Neural cell (in vitro differentiated cells): ENCODE data around the gene KIT. TPM values are rescaled to one million over a fixed set of nuclear protein-coding genes. Genes with fewer than 3 reads are reported as not detected.

Source experiments
- H2AFZ ChIP-seq: fragments of 200-600, 300-800 bp; sonication (generic), shearing (Covaris generic); 2 replicates; pipeline ENCODE4 v1.6.0; 2014; ENCODE audit warnings: low read depth, mild to moderate bottlenecking, antibody characterized with exemption, low read length, moderate library complexity
- H3F3A ChIP-seq: fragments of 200-600 bp; shearing (Covaris generic); 2 replicates; pipeline ENCODE4 v1.6.1; 2016; ENCODE audit warnings: mild to moderate bottlenecking, moderate library complexity, mixed read lengths, antibody characterized with exemption, low read length; ENCODE audit not compliant: insufficient read depth, poor library complexity, severe bottlenecking
- H3K27ac ChIP-seq: fragments of 200-600, 300-800 bp; sonication (generic), shearing (Covaris generic); 2 replicates; pipeline ENCODE4 v1.5.1; 2014; ENCODE audit warnings: mild to moderate bottlenecking, low read length, moderate library complexity
- H3K27me3 ChIP-seq: fragments of 300-800, 200-600 bp; sonication (generic), shearing (Covaris generic); 2 replicates; pipeline ENCODE4 v1.6.0; 2014; ENCODE audit warnings: mild to moderate bottlenecking, low read depth, low read length, moderate library complexity; ENCODE audit not compliant: insufficient read depth
- H3K36me3 ChIP-seq: fragments of 300-800, 200-600 bp; sonication (generic), shearing (Covaris generic); 2 replicates; pipeline ENCODE4 v1.5.1; 2014; ENCODE audit warnings: mild to moderate bottlenecking, antibody characterized with exemption, low read length, moderate library complexity; ENCODE audit not compliant: insufficient read depth
- H3K4me2 ChIP-seq: fragments of 300-800, 200-600 bp; sonication (generic), shearing (Covaris generic); 2 replicates; pipeline ENCODE4 v1.6.0; 2014; ENCODE audit warnings: mild to moderate bottlenecking, low read length
- H3K4me3 ChIP-seq: fragments of 300-800, 200-600 bp; sonication (generic), shearing (Covaris generic); 2 replicates; pipeline ENCODE4 v1.5.1; 2014; ENCODE audit warnings: mild to moderate bottlenecking, low read length, moderate library complexity
- H3K79me2 ChIP-seq: fragments of 200-600 bp; shearing (Covaris generic); replicated peaks from 2 replicates; pipeline ENCODE4 v1.6.0; 2014; ENCODE audit warnings: mild to moderate bottlenecking, low read length, moderate library complexity; ENCODE audit not compliant: insufficient read depth
- H3K9ac ChIP-seq: fragments of 300-800, 200-600 bp; sonication (generic), shearing (Covaris generic); 2 replicates; pipeline ENCODE4 v1.6.1; 2016; ENCODE audit warnings: mild to moderate bottlenecking, low read length, mixed read lengths
- H3K9me2 ChIP-seq: fragments of 200-600 bp; shearing (Covaris generic); 2 replicates; pipeline ENCODE4 v1.6.1; 2016; ENCODE audit warnings: mild to moderate bottlenecking, low read length, mixed read lengths; ENCODE audit not compliant: insufficient read depth
- H3K9me3 ChIP-seq: fragments of 200-600, 300-800 bp; sonication (generic), shearing (Covaris generic); 2 replicates; pipeline ENCODE4 v1.6.1; 2016; ENCODE audit warnings: mild to moderate bottlenecking, mixed run types, low read length, moderate library complexity, mixed read lengths
- H4K20me1 ChIP-seq: fragments of 200-600 bp; shearing (Covaris generic); 2 replicates; pipeline ENCODE4 v1.6.1; 2016; ENCODE audit warnings: mild to moderate bottlenecking, mixed run types; ENCODE audit not compliant: insufficient read depth
- EP300 ChIP-seq: fragments of 450-650 bp; conservative IDR thresholded peaks from 2 replicates; pipeline ENCODE4 v1.6.1; 2014; ENCODE audit warnings: antibody characterized with exemption, mild to moderate bottlenecking, moderate library complexity; ENCODE audit not compliant: poor library complexity, severe bottlenecking
- EZH2 ChIP-seq: fragments of 200-600, 300-800 bp; shearing (Covaris generic), sonication (generic); IDR thresholded peaks from 2 replicates; pipeline ENCODE4 v1.6.1; 2014; ENCODE audit warnings: antibody characterized with exemption, low read length, borderline replicate concordance, mild to moderate bottlenecking; ENCODE audit not compliant: insufficient read depth, poor library complexity, severe bottlenecking
- MXI1 ChIP-seq: fragments of 450-650 bp; conservative IDR thresholded peaks from 2 replicates; pipeline ENCODE4 v1.6.1; 2014; ENCODE audit warnings: antibody characterized with exemption, mild to moderate bottlenecking; ENCODE audit not compliant: poor library complexity, severe bottlenecking
- POLR2AphosphoS5 ChIP-seq: IDR thresholded peaks from 2 replicates; pipeline ENCODE4 v1.6.1; 2012
- RAD21 ChIP-seq: fragments of 450-650 bp; conservative IDR thresholded peaks from 2 replicates; pipeline ENCODE4 v1.6.1; 2014; ENCODE audit warnings: antibody characterized with exemption, mild to moderate bottlenecking, moderate library complexity
- SMC3 ChIP-seq: fragments of 450-650 bp; conservative IDR thresholded peaks from 2 replicates; pipeline ENCODE4 v1.6.1; 2014; ENCODE audit warnings: antibody characterized with exemption, mild to moderate bottlenecking, moderate library complexity; ENCODE audit not compliant: poor library complexity
- TAF1 ChIP-seq: IDR thresholded peaks from 2 replicates; pipeline ENCODE4 v1.6.1; 2012; ENCODE audit warnings: low read depth
- polyA plus RNA-seq: library from polyadenylated mRNA; depleted of rRNA; stranded (reverse); fragments of >200 nt; gene quantifications from 2 replicates; pipeline ENCODE4 v1.2.3, GENCODE V29; 2014
- TF ChIP-seq, protein P1 (sequence below): IDR thresholded peaks from 2 replicates; pipeline ENCODE4 v1.6.1; 2012; ENCODE audit warnings: borderline replicate concordance
- TF ChIP-seq, protein P2 (sequence below): fragments of 450-650 bp; IDR thresholded peaks from 2 replicates; pipeline ENCODE4 v1.5.1; 2014; ENCODE audit warnings: antibody characterized with exemption, mild to moderate bottlenecking, moderate library complexity; ENCODE audit not compliant: poor library complexity, severe bottlenecking

KIT gene
- polyA plus RNA-seq, 1 donor from 2014 or later, result 0.95 TPM

DNA sequence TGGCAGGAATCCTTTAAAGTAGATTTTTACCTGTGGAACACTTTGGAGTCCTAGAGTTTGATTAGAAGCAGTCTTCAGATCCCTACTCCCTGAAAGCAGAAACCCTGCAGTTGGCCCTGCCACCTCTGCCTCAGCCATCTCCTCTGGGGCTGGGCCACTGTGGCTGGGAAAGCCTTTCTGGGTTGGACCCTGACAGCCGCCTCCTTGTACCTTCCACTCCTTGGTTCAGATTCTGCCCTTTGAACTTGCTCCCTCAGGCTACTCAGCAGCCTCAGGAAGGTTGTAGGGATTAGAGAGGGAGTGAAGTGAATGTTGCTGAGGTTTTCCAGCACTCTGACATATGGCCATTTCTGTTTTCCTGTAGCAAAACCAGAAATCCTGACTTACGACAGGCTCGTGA is 65.5 kb downstream of the KIT start:
- H2AFZ ChIP-seq, result no peak overlapping the region

DNA sequence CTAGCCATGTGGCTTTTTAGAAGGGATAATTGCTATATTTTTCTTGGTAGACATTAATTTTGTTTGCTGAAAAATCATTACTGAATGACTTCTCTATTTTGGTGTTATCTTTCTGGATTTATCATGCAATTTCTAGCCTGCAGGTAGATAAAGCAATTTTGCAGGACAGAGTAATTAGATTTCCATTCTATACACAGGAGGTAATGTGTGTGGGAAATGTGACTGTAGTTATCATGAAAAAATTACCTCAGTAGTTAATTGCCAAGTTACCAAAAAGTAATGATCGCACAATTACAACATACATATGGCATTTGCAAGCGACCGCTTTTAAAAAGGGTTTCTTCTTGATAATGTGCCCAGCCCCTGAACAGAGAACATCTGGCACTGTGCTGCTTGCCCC is 66.1 kb downstream of the KIT start:
- no peaks in the 10 kb centered on the region for H3K9me3 ChIP-seq
- no peaks in the 10 kb centered on the region for H4K20me1 ChIP-seq
- no peak overlapping the region for H2AFZ ChIP-seq
- H3K27ac ChIP-seq, result no peak overlapping the region
- no peaks in the 10 kb centered on the region for H3F3A ChIP-seq
- no peaks in the 10 kb centered on the region for H3K79me2 ChIP-seq
- no peaks in the 10 kb centered on the region for H3K36me3 ChIP-seq
- H3K27me3 ChIP-seq, result no peaks in the 10 kb centered on the region
- H3K9ac ChIP-seq, result no peak overlapping the region
- H3K9me2 ChIP-seq, result no peaks in the 10 kb centered on the region
- no peak overlapping the region for H3K4me2 ChIP-seq
- TF ChIP-seq TAF1 (no peak), MXI1 (no peak), POLR2AphosphoS5 (no peak), SMC3 (no peak), EP300 (no peak), RAD21 (no peak), EZH2 (no peak)
- TF ChIP-seq, protein P1, sequence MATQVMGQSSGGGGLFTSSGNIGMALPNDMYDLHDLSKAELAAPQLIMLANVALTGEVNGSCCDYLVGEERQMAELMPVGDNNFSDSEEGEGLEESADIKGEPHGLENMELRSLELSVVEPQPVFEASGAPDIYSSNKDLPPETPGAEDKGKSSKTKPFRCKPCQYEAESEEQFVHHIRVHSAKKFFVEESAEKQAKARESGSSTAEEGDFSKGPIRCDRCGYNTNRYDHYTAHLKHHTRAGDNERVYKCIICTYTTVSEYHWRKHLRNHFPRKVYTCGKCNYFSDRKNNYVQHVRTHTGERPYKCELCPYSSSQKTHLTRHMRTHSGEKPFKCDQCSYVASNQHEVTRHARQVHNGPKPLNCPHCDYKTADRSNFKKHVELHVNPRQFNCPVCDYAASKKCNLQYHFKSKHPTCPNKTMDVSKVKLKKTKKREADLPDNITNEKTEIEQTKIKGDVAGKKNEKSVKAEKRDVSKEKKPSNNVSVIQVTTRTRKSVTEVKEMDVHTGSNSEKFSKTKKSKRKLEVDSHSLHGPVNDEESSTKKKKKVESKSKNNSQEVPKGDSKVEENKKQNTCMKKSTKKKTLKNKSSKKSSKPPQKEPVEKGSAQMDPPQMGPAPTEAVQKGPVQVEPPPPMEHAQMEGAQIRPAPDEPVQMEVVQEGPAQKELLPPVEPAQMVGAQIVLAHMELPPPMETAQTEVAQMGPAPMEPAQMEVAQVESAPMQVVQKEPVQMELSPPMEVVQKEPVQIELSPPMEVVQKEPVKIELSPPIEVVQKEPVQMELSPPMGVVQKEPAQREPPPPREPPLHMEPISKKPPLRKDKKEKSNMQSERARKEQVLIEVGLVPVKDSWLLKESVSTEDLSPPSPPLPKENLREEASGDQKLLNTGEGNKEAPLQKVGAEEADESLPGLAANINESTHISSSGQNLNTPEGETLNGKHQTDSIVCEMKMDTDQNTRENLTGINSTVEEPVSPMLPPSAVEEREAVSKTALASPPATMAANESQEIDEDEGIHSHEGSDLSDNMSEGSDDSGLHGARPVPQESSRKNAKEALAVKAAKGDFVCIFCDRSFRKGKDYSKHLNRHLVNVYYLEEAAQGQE, result no peak
- TF ChIP-seq, protein P2, sequence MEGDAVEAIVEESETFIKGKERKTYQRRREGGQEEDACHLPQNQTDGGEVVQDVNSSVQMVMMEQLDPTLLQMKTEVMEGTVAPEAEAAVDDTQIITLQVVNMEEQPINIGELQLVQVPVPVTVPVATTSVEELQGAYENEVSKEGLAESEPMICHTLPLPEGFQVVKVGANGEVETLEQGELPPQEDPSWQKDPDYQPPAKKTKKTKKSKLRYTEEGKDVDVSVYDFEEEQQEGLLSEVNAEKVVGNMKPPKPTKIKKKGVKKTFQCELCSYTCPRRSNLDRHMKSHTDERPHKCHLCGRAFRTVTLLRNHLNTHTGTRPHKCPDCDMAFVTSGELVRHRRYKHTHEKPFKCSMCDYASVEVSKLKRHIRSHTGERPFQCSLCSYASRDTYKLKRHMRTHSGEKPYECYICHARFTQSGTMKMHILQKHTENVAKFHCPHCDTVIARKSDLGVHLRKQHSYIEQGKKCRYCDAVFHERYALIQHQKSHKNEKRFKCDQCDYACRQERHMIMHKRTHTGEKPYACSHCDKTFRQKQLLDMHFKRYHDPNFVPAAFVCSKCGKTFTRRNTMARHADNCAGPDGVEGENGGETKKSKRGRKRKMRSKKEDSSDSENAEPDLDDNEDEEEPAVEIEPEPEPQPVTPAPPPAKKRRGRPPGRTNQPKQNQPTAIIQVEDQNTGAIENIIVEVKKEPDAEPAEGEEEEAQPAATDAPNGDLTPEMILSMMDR, result no peak
- no peak overlapping the region for H3K4me3 ChIP-seq

More for the DNA sequence above, 65.5 kb downstream of the KIT start:
- Histone ChIP-seq H4K20me1 (no peaks in the 10 kb centered on the region), H3K27ac (no peak overlapping the region), H3K9me2 (no peaks in the 10 kb centered on the region), H3K9ac (no peak overlapping the region), H3K9me3 (no peaks in the 10 kb centered on the region), H3K36me3 (no peaks in the 10 kb centered on the region), H3K79me2 (no peaks in the 10 kb centered on the region), H3K4me3 (no peak overlapping the region), H3F3A (no peaks in the 10 kb centered on the region), H3K27me3 (no peaks in the 10 kb centered on the region), H3K4me2 (no peak overlapping the region)
- TF ChIP-seq MXI1 (no peak), TAF1 (no peak)
- TF ChIP-seq, protein P2, result no peak
- TF ChIP-seq, protein P1, result no peak
